GM12872 (cell line): Measurements from ENCODE around the gene SBF2.

Source experiments
- TF ChIP-seq, protein P1 (sequence below): IDR thresholded peaks from 3 replicates; pipeline ENCODE4 v1.5.1; 2011; ENCODE audit warnings: low read depth, mild to moderate bottlenecking, low read length, moderate library complexity; ENCODE audit not compliant: insufficient read depth

SBF2 gene

GRCh38 chr11:9802291-9802861 is 491.6 kb downstream of the SBF2 start:
- TF ChIP-seq, protein P1, sequence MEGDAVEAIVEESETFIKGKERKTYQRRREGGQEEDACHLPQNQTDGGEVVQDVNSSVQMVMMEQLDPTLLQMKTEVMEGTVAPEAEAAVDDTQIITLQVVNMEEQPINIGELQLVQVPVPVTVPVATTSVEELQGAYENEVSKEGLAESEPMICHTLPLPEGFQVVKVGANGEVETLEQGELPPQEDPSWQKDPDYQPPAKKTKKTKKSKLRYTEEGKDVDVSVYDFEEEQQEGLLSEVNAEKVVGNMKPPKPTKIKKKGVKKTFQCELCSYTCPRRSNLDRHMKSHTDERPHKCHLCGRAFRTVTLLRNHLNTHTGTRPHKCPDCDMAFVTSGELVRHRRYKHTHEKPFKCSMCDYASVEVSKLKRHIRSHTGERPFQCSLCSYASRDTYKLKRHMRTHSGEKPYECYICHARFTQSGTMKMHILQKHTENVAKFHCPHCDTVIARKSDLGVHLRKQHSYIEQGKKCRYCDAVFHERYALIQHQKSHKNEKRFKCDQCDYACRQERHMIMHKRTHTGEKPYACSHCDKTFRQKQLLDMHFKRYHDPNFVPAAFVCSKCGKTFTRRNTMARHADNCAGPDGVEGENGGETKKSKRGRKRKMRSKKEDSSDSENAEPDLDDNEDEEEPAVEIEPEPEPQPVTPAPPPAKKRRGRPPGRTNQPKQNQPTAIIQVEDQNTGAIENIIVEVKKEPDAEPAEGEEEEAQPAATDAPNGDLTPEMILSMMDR: no peak

- TF ChIP-seq, protein P1: no peak
These were observed 494.1 kb downstream of the SBF2 start for GRCh38 chr11:9799886-9800285.

GRCh38 chr11:9797300-9797699 is 496.7 kb downstream of the SBF2 start:
- TF ChIP-seq, protein P1: no peak

GRCh38 chr11:9796854-9797253 is 497.2 kb downstream of the SBF2 start:
- TF ChIP-seq, protein P1: no peak

- TF ChIP-seq, protein P1: no peak
These were observed 497.8 kb downstream of the SBF2 start for GRCh38 chr11:9796266-9796665.

- TF ChIP-seq, protein P1: no peak
These were observed 503.3 kb downstream of the SBF2 start for GRCh38 chr11:9790703-9791102.

DNA sequence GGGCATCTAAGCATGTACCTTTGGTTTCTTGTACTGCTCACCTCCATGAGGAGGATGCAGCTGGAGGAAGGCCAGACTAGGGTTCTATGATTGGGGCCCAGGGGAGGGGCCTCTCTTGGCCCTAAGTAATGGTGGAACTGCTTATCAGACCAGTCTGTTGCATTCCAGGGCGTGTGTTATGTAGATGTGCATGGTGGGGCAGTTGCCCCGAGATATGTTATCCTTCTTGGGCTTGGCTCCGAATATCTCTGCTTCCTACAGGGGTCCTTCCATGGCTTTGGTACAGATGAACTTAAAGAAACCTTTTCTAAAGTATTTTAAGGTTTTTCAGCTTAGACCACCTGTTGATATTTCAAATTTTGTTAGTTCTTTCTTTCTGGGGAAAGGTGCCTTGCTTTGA is 504.1 kb downstream of the SBF2 start:
- TF ChIP-seq, protein P1: no peak
